Neural crest cell (in vitro differentiated cells): ENCODE results near the gene NKAIN2. TPM values are rescaled to one million over a fixed set of nuclear protein-coding genes. Genes with fewer than 3 reads are reported as not detected.

Source experiments
- DNase-seq: peaks from one replicate; pipeline ENCODE4 v3.0.0; 2021; ENCODE audit warnings: low read depth, mixed read lengths, low spot score
- H3K27ac Mint-ChIP-seq: one replicate; pipeline ENCODE4 v1.8.0; 2021; ENCODE audit warnings: mild to moderate bottlenecking, mixed read lengths; ENCODE audit not compliant: unreplicated experiment
- H3K27me3 Mint-ChIP-seq: 2 replicates; pipeline ENCODE4 v1.8.0; 2021; ENCODE audit warnings: low read depth, mild to moderate bottlenecking, mixed read lengths
- H3K36me3 Mint-ChIP-seq: 2 replicates; pipeline ENCODE4 v1.8.0; 2021; ENCODE audit warnings: low read depth, mild to moderate bottlenecking, mixed read lengths
- H3K4me1 Mint-ChIP-seq: 2 replicates; pipeline ENCODE4 v1.8.0; 2021; ENCODE audit warnings: mixed read lengths
- H3K4me3 Mint-ChIP-seq: one replicate; pipeline ENCODE4 v1.8.0; 2021; ENCODE audit warnings: mild to moderate bottlenecking, mixed read lengths
- H3K9me3 Mint-ChIP-seq: 2 replicates; pipeline ENCODE4 v1.8.0; 2021; ENCODE audit warnings: mixed read lengths
- CTCF ChIP-seq: fragments of 200-600 bp; sonication (generic); conservative IDR thresholded peaks from 2 replicates; pipeline ENCODE4 v1.5.0; 2021; ENCODE audit warnings: antibody characterized with exemption, mild to moderate bottlenecking
- total RNA-seq: library from RNA; stranded (reverse); gene quantifications from 2 replicates; pipeline ENCODE4 v1.2.1, GENCODE V29; 2021

The NKAIN2 gene
- total RNA-seq, 1 donor from 2014 or later, result 1.1 TPM

GRCh38 chr6:123859291-123859690, 55.6 kb downstream of the NKAIN2 start:
- no peak for DNase-seq
- H3K27me3 Mint-ChIP-seq, result no peaks in the 10 kb centered on the region
- H3K4me3 Mint-ChIP-seq, result no peak overlapping the region
- H3K36me3 Mint-ChIP-seq, result no peaks in the 10 kb centered on the region
- no peak for TF ChIP-seq CTCF
- no peak overlapping the region for H3K27ac Mint-ChIP-seq
- H3K9me3 Mint-ChIP-seq, result peaks cover under 1% of the 10 kb centered on the region
- no peaks in the 10 kb centered on the region for H3K4me1 Mint-ChIP-seq

GRCh38 chr6:123869334-123869733, 65.7 kb downstream of the NKAIN2 start:
- Mint-ChIP-seq H3K4me1 (no peaks in the 10 kb centered on the region), H3K27ac (no peak overlapping the region), H3K9me3 (peaks cover 1% of the 10 kb centered on the region), H3K36me3 (no peaks in the 10 kb centered on the region), H3K27me3 (no peaks in the 10 kb centered on the region), H3K4me3 (no peak overlapping the region)
- TF ChIP-seq CTCF, result no peak
- DNase-seq, result no peak

GRCh38 chr6:123873974-123874373, 70.3 kb downstream of the NKAIN2 start:
- Mint-ChIP-seq H3K9me3 (no peaks in the 10 kb centered on the region), H3K27me3 (no peaks in the 10 kb centered on the region), H3K4me3 (no peak overlapping the region), H3K36me3 (no peaks in the 10 kb centered on the region), H3K27ac (no peak overlapping the region), H3K4me1 (no peaks in the 10 kb centered on the region)
- DNase-seq, result no peak
- no peak for TF ChIP-seq CTCF

GRCh38 chr6:123875784-123876183, 72.1 kb downstream of the NKAIN2 start:
- no peak for TF ChIP-seq CTCF
- Mint-ChIP-seq H3K4me3 (no peak overlapping the region), H3K4me1 (no peaks in the 10 kb centered on the region), H3K27ac (no peak overlapping the region), H3K27me3 (no peaks in the 10 kb centered on the region), H3K36me3 (no peaks in the 10 kb centered on the region), H3K9me3 (peaks cover 3% of the 10 kb centered on the region)
- no peak for DNase-seq

GRCh38 chr6:123879749-123880148, 76.1 kb downstream of the NKAIN2 start:
- no peaks in the 10 kb centered on the region for H3K36me3 Mint-ChIP-seq
- no peak for DNase-seq
- H3K9me3 Mint-ChIP-seq, result peaks cover 6% of the 10 kb centered on the region
- H3K4me1 Mint-ChIP-seq, result no peaks in the 10 kb centered on the region
- H3K4me3 Mint-ChIP-seq, result no peak overlapping the region
- H3K27me3 Mint-ChIP-seq, result no peaks in the 10 kb centered on the region
- no peak overlapping the region for H3K27ac Mint-ChIP-seq
- no peak for TF ChIP-seq CTCF
